ENCODE measurements around the gene SYCP1.

- TF ChIP-seq CTCF (IDR thresholded peaks at IDR 0.05) (no peak), POLR2A (IDR thresholded peaks at IDR 0.05) (no peak)
Observed at GRCh38 chr1:114828251-114828650, 26.4 kb upstream of the SYCP1 start.
